ENCODE data around the gene FGFRL1.

DNA sequence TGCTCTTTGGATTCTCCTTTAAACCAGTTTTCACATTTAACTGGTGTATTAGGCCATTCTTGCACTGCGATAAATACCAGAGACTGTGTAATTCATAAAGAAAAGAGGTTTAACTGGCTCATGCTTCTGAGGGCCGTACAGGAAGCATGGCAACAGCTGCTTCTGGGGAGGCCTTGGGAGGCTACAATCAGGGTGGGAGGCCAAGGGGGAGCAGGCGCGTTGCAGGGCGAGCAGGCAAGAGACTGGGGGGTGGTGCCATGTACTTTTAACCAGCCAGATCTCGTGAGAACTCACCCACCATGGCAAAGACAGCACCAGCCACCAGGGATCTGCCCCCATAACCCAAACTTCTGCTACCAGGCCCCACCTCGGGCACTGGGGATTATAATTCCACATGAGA is 63.8 kb downstream of the FGFRL1 start:
- TF ChIP-seq ZNF274 (IDR thresholded peaks at IDR 0.05; ENCODE audit: low read depth, low read length) (no peak), SUZ12 (IDR thresholded peaks at IDR 0.05; ENCODE audit: extremely low read depth, insufficient read depth, insufficient read length) (no peak), YY1 (IDR thresholded peaks at IDR 0.05; ENCODE audit: insufficient read depth, insufficient read length) (no peak)
